HG03159 (cell line): Measurements from ENCODE around the gene RPTOR.
"Not testable (repeated sequence)": the region's sequence is repeated elsewhere in the genome, so short reads cannot be mapped to it uniquely, and the experiment has no call there.

Experiments
- ATAC-seq: cut with Tn5 transposase; IDR thresholded peaks from one replicate; pipeline ENCODE4 v1.9.1; 2021; ENCODE audit warnings: mild to moderate bottlenecking, moderate library complexity; ENCODE audit not compliant: unreplicated experiment

RPTOR gene

DNA sequence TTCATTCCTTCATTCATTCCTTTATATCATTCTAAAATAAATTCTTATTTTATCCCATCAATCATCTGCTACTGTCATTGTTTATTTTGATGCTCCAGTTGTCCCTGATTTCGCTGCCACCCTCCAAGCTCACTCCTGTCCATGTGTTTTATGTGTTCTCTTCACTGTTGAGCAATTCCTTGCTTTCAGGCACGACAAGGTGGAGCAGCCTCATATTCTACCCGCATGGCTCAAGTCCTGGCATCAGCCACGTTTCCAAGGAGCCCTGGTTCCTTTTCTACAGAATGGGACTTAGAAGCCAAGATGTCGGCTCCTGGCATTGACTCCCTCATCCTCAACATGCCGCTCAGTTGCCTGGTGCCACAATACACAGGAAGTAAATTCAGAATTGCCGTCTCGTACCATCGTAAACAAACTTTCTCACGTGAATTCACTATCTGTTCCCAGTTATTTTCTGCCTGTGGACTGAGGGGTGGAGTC, 139.0 kb downstream of the RPTOR start:
- no peak for ATAC-seq

DNA sequence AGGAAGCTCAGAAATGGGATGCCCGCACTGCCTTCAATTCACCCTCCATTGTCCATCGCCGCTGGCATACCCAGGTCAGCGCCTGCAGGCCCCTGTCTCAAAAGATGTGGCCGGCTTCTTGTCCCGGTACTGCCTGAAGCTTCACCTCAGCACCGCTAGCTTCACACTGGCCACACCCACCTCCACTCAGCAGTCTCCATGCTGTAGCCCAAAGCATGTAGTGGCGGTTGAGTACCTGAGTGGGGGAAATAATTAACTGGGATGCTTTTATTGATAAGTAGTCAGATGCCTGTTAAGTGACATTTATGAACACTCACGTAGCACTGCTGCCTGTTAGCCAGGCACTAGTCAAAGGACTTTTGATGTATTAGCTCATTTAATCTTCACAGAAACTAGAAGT, 143.2 kb downstream of the RPTOR start:
- ATAC-seq, result no peak

DNA sequence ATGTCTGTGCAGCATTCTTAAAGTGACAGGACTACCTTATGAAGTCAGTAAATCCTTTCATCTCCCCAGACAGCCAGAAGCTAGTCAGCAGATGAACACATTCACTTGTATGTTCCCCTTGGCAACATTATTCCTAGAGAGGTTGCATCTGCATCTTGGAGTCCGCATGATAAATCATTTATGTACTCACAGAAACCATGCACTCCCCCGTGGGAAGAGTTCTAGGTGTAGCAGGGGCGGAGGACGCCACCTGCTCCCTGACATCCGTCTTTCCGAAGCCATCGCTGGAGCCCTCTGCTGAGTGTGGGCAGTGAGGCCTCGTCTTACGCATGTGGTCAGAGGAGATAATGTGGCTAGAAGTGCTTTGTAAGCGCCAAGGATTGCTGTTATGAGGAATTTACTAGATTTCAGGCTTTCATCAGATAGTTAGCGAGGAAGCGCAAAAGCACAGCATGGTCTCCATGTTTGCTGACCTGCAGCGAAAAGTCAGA, 144.5 kb downstream of the RPTOR start:
- no peak for ATAC-seq

- ATAC-seq, result no peak
Observed at GRCh38 chr17:80691784-80692183, 147.1 kb downstream of the RPTOR start.

DNA sequence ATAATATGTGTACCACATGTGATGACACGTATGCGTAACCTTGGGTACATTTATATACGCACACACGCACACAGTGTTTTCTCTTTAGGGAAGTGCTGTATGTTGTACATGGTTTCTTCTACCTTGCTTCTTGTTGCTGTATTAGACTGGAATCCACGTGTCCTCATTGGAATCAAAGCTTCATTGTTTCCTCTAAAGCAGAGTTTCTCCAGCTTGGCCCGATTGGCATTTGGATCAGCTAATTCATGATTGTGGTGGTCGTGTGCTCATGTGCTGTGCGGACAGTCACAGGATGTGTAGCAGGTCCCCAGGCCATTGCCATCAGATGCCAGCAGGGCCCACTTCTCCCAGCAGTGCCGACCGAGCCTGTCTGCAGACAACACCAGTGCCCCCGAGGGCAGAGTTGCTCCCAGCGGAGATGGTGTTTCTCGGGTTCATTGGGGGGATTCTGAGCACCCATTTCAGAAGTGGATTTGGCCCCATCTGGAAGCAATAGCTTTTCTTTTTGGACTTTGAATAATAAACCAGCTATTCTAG, 148.4 kb downstream of the RPTOR start:
- no peak for ATAC-seq

DNA sequence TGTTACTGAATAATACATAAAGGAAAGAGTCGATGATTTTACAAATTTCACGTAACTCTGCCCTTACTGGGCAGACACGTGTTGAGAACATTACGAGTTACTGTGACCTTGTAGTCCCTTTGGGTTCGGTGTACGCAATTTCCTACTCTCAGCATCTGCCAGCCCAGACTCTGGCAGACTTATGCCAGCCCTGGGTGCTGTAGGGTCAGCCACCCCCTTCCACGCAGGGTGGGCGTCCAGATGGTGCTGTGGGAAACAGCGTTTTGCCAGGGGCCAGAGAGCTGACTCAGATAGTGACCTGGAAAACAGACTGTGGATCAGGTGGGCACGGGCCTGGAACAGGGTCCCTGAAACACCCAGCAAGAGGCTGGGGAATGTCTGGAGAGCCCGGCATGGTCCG, 148.9 kb downstream of the RPTOR start:
- no peak for ATAC-seq

- no peak for ATAC-seq
Observed at GRCh38 chr17:80694085-80694991, 149.7 kb downstream of the RPTOR start.

DNA sequence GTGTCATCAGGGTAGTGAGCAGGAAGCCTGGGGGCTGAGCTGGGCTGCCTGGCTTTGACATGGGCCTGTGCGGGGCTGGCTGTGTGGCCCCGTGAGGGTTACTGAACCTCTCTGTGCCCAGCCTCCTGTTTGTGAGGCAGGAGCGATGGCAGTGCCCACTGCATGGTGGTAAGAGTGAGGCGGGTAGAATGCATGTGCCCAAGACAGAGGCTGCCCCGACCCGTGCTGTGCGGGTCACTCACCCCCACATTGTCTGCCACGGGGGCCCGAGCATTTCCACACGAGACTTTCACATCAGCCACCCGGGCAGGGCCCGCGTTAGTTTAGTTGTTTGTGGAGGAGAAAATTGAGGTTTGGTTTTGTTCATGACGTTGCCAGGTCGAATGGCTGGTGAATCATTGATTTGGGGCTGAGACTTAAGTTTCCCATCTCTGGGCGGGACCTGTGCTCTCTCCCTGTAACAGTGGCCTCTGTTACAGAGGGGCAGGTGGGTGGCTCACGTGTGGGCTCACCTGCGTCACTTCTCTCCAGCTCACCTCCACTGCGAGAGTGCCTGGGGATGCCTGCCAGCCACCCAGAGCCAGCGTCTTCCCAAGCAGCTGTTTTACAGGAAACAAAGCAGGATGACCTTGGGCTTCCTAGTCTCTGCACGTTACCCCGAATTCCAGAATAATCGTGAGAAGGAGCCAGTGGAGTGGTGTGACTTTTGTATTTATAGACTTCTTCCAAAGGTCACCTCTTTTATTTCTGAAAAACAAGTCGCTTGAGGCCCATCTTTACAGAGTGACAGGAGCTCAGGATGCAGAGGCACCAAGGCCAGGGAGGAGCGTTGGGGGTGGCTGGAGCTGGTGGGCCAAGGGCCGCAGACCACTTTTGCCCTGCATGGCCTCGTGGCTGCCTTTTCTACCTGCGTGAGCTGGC, 150.6 kb downstream of the RPTOR start:
- ATAC-seq, result no peak

- no peak for ATAC-seq
Observed at GRCh38 chr17:80695979-80696378, 151.3 kb downstream of the RPTOR start.

GRCh38 chr17:80696456-80696855, 151.8 kb downstream of the RPTOR start:
- no peak for ATAC-seq

DNA sequence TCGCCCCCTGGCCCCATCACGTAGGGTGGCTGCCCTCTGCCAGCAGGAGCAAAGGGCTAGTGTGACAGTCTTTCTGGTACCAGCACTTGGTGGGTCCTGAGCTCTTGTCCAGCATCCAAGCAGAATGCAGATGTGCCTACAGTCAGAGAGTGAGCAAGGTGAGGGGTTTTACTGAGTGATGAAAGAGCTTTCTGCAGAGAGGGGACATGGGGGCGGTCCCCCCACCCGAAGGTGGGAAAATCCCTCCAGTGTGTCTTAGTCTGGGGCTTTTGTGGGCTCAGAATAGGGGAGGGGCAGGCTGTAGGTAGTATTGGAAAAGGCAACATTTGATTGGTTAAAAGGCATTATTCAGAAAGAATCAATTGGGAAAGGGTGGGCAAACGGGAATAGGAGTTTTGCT, 152.3 kb downstream of the RPTOR start:
- ATAC-seq, result no peak

DNA sequence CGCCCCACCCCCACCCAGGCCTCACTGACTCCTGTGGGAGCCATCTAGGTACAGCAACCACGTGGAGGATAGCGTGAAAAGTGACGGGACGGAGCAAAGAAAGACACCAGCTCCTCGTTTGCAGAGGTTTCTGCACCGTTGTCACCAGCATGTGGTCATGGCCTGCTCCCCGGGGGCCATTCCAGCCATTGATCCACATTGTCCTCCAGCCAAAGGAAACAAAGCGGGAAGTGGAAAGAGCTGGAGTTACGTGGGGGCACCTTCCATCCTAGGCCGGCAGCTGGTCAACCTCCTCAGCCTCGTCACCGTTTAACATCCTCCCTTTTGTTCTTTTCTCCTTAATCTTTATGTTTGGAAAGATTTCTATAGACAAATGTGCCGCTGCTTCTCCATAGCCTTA, 153.7 kb downstream of the RPTOR start:
- ATAC-seq, result no peak

- ATAC-seq, result not testable (repeated sequence)
Observed at GRCh38 chr17:80699205-80699604, 154.6 kb downstream of the RPTOR start.

DNA sequence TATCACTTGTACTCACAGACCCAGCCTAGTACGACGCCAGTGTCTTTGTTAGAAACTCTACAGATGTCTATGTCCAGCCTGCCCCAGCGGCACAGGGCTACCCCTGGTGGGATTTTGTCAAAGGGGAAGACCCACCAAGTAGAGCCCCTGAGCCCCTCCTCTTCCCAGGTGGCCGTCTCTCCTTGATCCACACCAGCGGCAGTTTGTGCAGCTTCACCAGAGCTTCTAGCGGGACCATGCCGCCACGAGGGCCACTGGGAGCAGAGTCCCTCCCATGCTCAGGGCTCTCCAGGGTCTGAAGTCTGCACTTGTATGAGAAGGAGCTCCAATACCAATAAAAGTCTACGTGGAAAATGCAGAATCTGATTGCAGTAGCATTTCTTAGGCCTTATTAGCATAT, 157.1 kb downstream of the RPTOR start:
- no peak for ATAC-seq

DNA sequence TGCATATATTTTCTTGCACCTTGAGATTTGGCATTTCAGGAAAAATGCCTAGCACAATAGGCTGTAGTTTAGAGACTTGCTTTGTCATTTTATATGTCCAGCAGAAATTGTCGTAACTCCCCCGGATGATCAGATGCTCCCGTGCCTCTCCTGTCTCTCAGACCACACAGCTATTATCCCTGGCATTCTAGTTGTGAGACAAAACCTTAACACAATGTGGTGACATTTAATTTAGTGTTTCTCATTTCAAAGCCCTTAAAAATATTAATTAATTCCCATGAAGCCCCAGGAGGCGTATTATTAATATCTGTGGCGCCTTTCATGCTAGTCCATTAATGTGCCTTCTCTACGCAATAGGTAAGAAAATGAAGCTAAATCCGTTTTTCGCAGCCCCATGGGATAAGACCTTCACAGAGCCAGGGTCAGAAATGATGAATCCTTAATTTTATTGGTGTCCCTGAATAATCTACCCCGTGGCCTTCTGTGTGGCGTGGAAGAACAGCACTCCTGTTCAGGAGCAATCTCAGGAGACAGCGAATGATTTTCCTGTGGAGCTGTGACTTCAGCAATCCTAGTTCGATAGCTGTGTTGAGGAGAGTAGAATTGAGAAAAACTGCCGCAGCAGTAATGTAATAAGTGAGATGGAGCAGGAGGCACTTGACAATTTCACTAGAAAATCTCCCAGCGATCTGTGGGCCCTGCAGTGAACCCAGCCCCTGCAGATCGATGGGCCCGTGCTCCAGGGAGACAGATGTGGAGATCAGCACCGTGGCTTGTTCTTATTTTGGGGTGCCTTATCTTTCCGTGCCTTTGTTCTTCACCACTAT, 157.9 kb downstream of the RPTOR start:
- ATAC-seq, result no peak

GRCh38 chr17:80703142-80703478, 158.5 kb downstream of the RPTOR start:
- ATAC-seq, result no peak

GRCh38 chr17:80704381-80704819, 159.8 kb downstream of the RPTOR start:
- no peak for ATAC-seq

DNA sequence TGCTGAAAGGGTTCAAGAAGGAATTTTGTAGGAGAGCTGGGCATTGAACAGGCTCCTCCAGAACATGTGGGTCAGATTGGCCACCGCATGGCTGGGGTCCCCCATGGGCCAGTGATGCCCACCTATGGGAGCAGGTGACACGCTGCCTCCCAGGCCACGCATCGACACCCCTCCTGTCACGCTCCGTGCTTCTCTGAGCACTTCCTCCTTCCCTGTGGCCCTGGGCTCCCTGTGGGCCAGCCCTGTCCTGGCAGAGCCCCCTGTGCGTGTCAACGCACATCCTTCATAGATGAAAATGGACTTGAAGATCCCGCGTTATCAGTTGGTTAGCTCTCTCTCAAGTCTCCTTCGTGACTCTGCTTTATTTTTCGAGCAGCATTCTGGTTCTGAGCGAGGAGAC, 160.3 kb downstream of the RPTOR start:
- no peak for ATAC-seq

- ATAC-seq, result no peak
Observed at GRCh38 chr17:80705988-80706387, 161.3 kb downstream of the RPTOR start.

- no peak for ATAC-seq
Observed at GRCh38 chr17:80706463-80706867, 161.8 kb downstream of the RPTOR start.
